Measurements from ENCODE around the gene GAL3ST2. TPM values are rescaled to one million over a fixed set of nuclear protein-coding genes. Genes with fewer than 3 reads are reported as not detected.
A peak's percentile ranks its signal among the peaks of the same experiment; 100 is the strongest.

Gene GAL3ST2
- polyA plus RNA-seq, 1 of the 3 experiments (the other 2 are of a cell fraction): 0.15 TPM

DNA sequence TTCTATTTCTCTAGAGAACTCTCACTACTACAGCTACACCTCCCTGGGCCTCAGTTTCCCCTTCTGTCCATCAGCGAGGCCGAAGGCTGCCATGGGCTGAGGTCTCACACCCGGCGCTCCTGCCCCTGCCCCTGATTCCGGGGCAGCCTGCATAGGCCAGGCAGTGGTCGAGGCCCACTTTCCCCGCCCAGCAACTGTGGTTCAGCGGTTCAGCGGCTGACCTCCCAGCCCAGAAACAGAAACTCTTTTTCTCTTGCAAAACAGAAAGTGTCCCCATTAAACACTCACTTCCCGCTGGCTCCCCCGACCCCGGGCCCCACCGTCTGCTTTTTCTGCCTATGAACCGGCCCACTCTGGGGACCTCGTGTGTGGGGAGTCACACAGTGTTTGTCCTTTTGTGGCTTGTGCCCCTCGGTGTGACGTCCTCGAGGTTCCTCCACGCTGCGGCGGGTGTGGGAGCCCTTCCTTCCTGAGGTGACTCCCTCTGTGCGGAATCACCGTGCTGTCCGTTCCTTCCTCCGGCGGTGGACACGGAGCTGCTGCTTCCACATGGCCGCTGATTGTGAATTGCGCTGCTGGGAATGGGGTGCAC is 66.1 kb downstream of the GAL3ST2 start:
- H2AFZ ChIP-seq (ENCODE audit: low read depth): no peak overlapping the region
- H3K4me1 ChIP-seq (ENCODE audit: control insufficient read depth in 1 of 2, insufficient read depth in 2 of 2, low read depth in 1 of 2, low read length in 1 of 2): no peaks in the 10 kb centered on the region; a peak in 1 of 4 replicates
- H3F3A ChIP-seq (replicated peaks; ENCODE audit: insufficient read depth): no peaks in the 10 kb centered on the region
- H3K27ac ChIP-seq (ENCODE audit: low read depth in 2 of 2, low read length in 1 of 2): no peak overlapping the region
- no peak overlapping the region for H3K4me3 ChIP-seq (ENCODE audit: low read depth in 2 of 2, low read length in 1 of 2)
- POLR2A ChIA-PET: no interaction called here
- no peaks in the 10 kb centered on the region for H3K79me2 ChIP-seq (ENCODE audit: insufficient read depth)
- H3K27me3 ChIP-seq (ENCODE audit: insufficient read depth): no peaks in the 10 kb centered on the region
- no peak overlapping the region for H3K9ac ChIP-seq
- TF ChIP-seq, protein P1, sequence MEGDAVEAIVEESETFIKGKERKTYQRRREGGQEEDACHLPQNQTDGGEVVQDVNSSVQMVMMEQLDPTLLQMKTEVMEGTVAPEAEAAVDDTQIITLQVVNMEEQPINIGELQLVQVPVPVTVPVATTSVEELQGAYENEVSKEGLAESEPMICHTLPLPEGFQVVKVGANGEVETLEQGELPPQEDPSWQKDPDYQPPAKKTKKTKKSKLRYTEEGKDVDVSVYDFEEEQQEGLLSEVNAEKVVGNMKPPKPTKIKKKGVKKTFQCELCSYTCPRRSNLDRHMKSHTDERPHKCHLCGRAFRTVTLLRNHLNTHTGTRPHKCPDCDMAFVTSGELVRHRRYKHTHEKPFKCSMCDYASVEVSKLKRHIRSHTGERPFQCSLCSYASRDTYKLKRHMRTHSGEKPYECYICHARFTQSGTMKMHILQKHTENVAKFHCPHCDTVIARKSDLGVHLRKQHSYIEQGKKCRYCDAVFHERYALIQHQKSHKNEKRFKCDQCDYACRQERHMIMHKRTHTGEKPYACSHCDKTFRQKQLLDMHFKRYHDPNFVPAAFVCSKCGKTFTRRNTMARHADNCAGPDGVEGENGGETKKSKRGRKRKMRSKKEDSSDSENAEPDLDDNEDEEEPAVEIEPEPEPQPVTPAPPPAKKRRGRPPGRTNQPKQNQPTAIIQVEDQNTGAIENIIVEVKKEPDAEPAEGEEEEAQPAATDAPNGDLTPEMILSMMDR (IDR thresholded peaks at IDR 0.05): no peak
- TF ChIP-seq, protein P2, sequence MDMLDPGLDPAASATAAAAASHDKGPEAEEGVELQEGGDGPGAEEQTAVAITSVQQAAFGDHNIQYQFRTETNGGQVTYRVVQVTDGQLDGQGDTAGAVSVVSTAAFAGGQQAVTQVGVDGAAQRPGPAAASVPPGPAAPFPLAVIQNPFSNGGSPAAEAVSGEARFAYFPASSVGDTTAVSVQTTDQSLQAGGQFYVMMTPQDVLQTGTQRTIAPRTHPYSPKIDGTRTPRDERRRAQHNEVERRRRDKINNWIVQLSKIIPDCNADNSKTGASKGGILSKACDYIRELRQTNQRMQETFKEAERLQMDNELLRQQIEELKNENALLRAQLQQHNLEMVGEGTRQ (IDR thresholded peaks at IDR 0.05; ENCODE audit: borderline replicate concordance, low read depth, low read length): no peak
- TF ChIP-seq NRF1 (IDR thresholded peaks at IDR 0.05; ENCODE audit: low read depth, low read length) (no peak), ELF1 (IDR thresholded peaks at IDR 0.05) (no peak), POLR2AphosphoS5 (IDR thresholded peaks at IDR 0.05; ENCODE audit: low read depth, low read length) (no peak), TEAD4 (IDR thresholded peaks at IDR 0.05; ENCODE audit: borderline replicate concordance, insufficient read depth) (no peak), GATA2 (CRISPR knock-in tag; IDR thresholded peaks at IDR 0.05) (no peak), FOXM1 (IDR thresholded peaks at IDR 0.05; ENCODE audit: low read depth) (no peak), TCF12 (IDR thresholded peaks at IDR 0.05) (no peak), MEF2A (IDR thresholded peaks at IDR 0.05; ENCODE audit: borderline replicate concordance, low read depth) (no peak), RXRA (IDR thresholded peaks at IDR 0.05; ENCODE audit: borderline replicate concordance, low read depth) (no peak), FOXJ3 (CRISPR knock-in tag; IDR thresholded peaks at IDR 0.05) (no peak), RCOR1 (IDR thresholded peaks at IDR 0.05; ENCODE audit: low read length) (no peak)
- TF ChIP-seq, protein P3, sequence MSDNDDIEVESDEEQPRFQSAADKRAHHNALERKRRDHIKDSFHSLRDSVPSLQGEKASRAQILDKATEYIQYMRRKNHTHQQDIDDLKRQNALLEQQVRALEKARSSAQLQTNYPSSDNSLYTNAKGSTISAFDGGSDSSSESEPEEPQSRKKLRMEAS (IDR thresholded peaks at IDR 0.05; ENCODE audit: low read depth): no peak
- TF ChIP-seq, protein P4, sequence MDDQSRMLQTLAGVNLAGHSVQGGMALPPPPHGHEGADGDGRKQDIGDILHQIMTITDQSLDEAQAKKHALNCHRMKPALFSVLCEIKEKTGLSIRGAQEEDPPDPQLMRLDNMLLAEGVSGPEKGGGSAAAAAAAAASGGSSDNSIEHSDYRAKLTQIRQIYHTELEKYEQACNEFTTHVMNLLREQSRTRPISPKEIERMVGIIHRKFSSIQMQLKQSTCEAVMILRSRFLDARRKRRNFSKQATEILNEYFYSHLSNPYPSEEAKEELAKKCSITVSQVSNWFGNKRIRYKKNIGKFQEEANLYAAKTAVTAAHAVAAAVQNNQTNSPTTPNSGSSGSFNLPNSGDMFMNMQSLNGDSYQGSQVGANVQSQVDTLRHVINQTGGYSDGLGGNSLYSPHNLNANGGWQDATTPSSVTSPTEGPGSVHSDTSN (IDR thresholded peaks at IDR 0.05): no peak
- DNase-seq: peak; percentile 28
- H3K4me2 ChIP-seq: no peak overlapping the region
- no peaks in the 10 kb centered on the region for H3K9me3 ChIP-seq
- CTCF ChIA-PET: interaction anchor here (1.3 kb wide), 1 partner anchor 17 kb away, joined by 3 read pairs; no protein-coding TSS in a partner anchor
- no peaks in the 10 kb centered on the region for H3K36me3 ChIP-seq (replicated peaks in 1 of 2; ENCODE audit: control insufficient read depth in 1 of 2, insufficient read depth in 2 of 2, low read length in 1 of 2)
- WGBS (ENCODE audit: low lambda C conversion rate): 95% methylated on average over 27 of the region's 29 CpGs
- no peaks in the 10 kb centered on the region for H3K9me2 ChIP-seq
- H4K20me1 ChIP-seq (ENCODE audit: insufficient read depth): no peaks in the 10 kb centered on the region
